Endothelial cell of umbilical vein (primary cell): Measurements from ENCODE around the gene USH2A. TPM values are rescaled to one million over a fixed set of nuclear protein-coding genes. Genes with fewer than 3 reads are reported as not detected.
"Not testable (repeated sequence)": the region's sequence is repeated elsewhere in the genome, so short reads cannot be mapped to it uniquely, and the experiment has no call there.

Experiments
- BruUV-seq: library from RNA; stranded (reverse); fragments of 400-500 nt; replicated peaks from 2 replicates; lab custom pipeline; 2021; lab: Mats Ljungman, UMichigan
- CTCF ChIA-PET: fragments of 300-600, 350-600 bp; sonication (Branson Sonifier 250); formaldehyde crosslinking; loops from one replicate; lab custom pipeline; 2021; ENCODE audit warnings: antibody characterized with exemption, inconsistent platforms; lab: Charles Lee
- POLR2A ChIA-PET: fragments of 300-600, 350-600 bp; sonication (Branson Sonifier 250); formaldehyde crosslinking; loops from one replicate; lab custom pipeline; 2021; ENCODE audit warnings: antibody characterized with exemption, inconsistent platforms; lab: Charles Lee
- DNase-seq: peaks from one replicate; pipeline ENCODE4 v3.0.0-alpha.2; 2011; ENCODE audit warnings: low read depth, low spot score
- FAIRE-seq: peaks from 2 replicates; lab custom pipeline; 2011; peaks lifted over from hg19 to GRCh38; lab: Jason Lieb, UNC
- H2AFZ ChIP-seq: 2 replicates; pipeline ENCODE4 v1.6.0; 2012; ENCODE audit warnings: low read depth, low read length, control low read depth, inconsistent platforms
- H3K27ac ChIP-seq: 2 replicates; pipeline ENCODE4 v1.5.1; 2011; ENCODE audit warnings: low read depth, mild to moderate bottlenecking, control low read depth, low read length, moderate library complexity; ENCODE audit not compliant: insufficient read depth
- H3K27me3 ChIP-seq, 2 experiments: 2 replicates each; pipeline versions ENCODE4 v1.6.0 to v1.6.1; 2011; ENCODE audit warnings: low read length in 2 of 2, mixed read lengths in 1 of 2; ENCODE audit not compliant: control insufficient read depth in 2 of 2, insufficient read depth in 2 of 2
- H3K36me3 ChIP-seq, 2 experiments: 2 replicates in 1 of 2; 3 replicates in 1 of 2; pipeline ENCODE4 v1.5.1; 2011; ENCODE audit warnings: low read length in 2 of 2, mild to moderate bottlenecking in 1 of 2, moderate library complexity in 1 of 2; ENCODE audit not compliant: control insufficient read depth in 2 of 2, insufficient read depth in 2 of 2; ENCODE audit errors: extremely low read depth in 1 of 2
- H3K4me1 ChIP-seq: 3 replicates; pipeline ENCODE4 v1.5.1; 2011; ENCODE audit warnings: mild to moderate bottlenecking, low read length; ENCODE audit not compliant: control insufficient read depth, insufficient read depth; ENCODE audit errors: extremely low read depth
- H3K4me2 ChIP-seq: 2 replicates; pipeline ENCODE4 v1.6.1; 2011; ENCODE audit warnings: low read length, control low read depth, mixed read lengths; ENCODE audit not compliant: insufficient read depth
- H3K4me3 ChIP-seq, 3 experiments: fragments of 200-600 bp in 1 of 3; sonication (generic), shearing (Covaris generic) in 1 of 3; replicated peaks in 1 of 3; 2 replicates each; pipeline ENCODE4 v1.5.1; 2011 to 2016; ENCODE audit warnings: control low read depth in 3 of 3, low read length in 3 of 3, mild to moderate bottlenecking in 2 of 3, inconsistent platforms in 1 of 3, low read depth in 1 of 3, moderate library complexity in 1 of 3; ENCODE audit not compliant: insufficient read depth in 1 of 3
- H3K79me2 ChIP-seq: 2 replicates; pipeline ENCODE4 v1.6.0; 2012; ENCODE audit warnings: low read length, inconsistent platforms; ENCODE audit not compliant: control insufficient read depth, insufficient read depth
- H3K9ac ChIP-seq: replicated peaks from 2 replicates; pipeline ENCODE3; 2011; ENCODE audit warnings: low read length, control low read depth; ENCODE audit not compliant: insufficient read depth; ENCODE audit errors: extremely low read depth
- H3K9me1 ChIP-seq: replicated peaks from 3 replicates; pipeline ENCODE4 v1.6.0; 2011; ENCODE audit warnings: mild to moderate bottlenecking, low read length; ENCODE audit not compliant: control insufficient read depth, insufficient read depth; ENCODE audit errors: extremely low read depth
- H3K9me3 ChIP-seq: replicated peaks from 2 replicates; pipeline ENCODE4 v1.5.1; 2012; ENCODE audit warnings: low read length, inconsistent platforms; ENCODE audit not compliant: control insufficient read depth, insufficient read depth
- H4K20me1 ChIP-seq: replicated peaks from 2 replicates; pipeline ENCODE3; 2011; ENCODE audit warnings: mild to moderate bottlenecking, low read length; ENCODE audit not compliant: control insufficient read depth, insufficient read depth; ENCODE audit errors: extremely low read depth
- CTCF ChIP-seq, 2 donors: IDR thresholded peaks; 1 replicate in 1 of 2; 2 replicates in 1 of 2; pipeline ENCODE4 v1.5.1; 2011; ENCODE audit warnings: low read length in 2 of 2, mild to moderate bottlenecking in 2 of 2, moderate library complexity in 2 of 2, control low read depth in 1 of 2, inconsistent platforms in 1 of 2, low read depth in 1 of 2; ENCODE audit not compliant: insufficient read depth in 1 of 2; ENCODE audit errors: extremely low read depth in 1 of 2
- EZH2 ChIP-seq: IDR thresholded peaks from 2 replicates; pipeline ENCODE4 v1.6.1; 2012; ENCODE audit warnings: borderline replicate concordance, low read depth, mild to moderate bottlenecking, moderate library complexity, low read length, inconsistent platforms; ENCODE audit not compliant: severe bottlenecking
- FOS ChIP-seq: IDR thresholded peaks from 2 replicates; pipeline ENCODE4 v1.6.1; 2011; ENCODE audit warnings: mild to moderate bottlenecking, low read length, moderate library complexity, borderline replicate concordance; ENCODE audit not compliant: insufficient read depth
- GATA2 ChIP-seq: IDR thresholded peaks from 2 replicates; pipeline ENCODE4 v1.7.0; 2011; ENCODE audit warnings: low read depth, mild to moderate bottlenecking, moderate library complexity, mixed read lengths, low read length; ENCODE audit not compliant: insufficient read length, insufficient read depth
- JUN ChIP-seq: IDR thresholded peaks from 2 replicates; pipeline ENCODE4 v1.6.1; 2011; ENCODE audit warnings: borderline replicate concordance, low read depth; ENCODE audit not compliant: insufficient read length, insufficient read depth
- MYC ChIP-seq: IDR thresholded peaks from one replicate; pipeline ENCODE4 v1.6.1; 2011; ENCODE audit warnings: mild to moderate bottlenecking, low read depth, low read length
- POLR2A ChIP-seq: IDR thresholded peaks from 2 replicates; pipeline ENCODE4 v1.6.1; 2012; ENCODE audit warnings: low read depth, mild to moderate bottlenecking, control low read depth, low read length
- POLR2AphosphoS5 ChIP-seq: IDR thresholded peaks from 2 replicates; pipeline ENCODE4 v1.6.1; 2012; ENCODE audit warnings: low read depth, mild to moderate bottlenecking, control low read depth, low read length, moderate library complexity; ENCODE audit not compliant: insufficient read depth
- dilution Hi-C: fragments of 300-500 bp; cut with MboI; formaldehyde crosslinking; loops from one replicate; pipeline ENCODE4 v1.15.0; 2019; ENCODE audit warnings: low sequenced_read_pairs; ENCODE audit not compliant: extremely low pct_ligation_motif_present
- intact Hi-C: fragments of 100-400 bp; cut with micrococcal nuclease; formaldehyde crosslinking; loops from one replicate; pipeline ENCODE4 v1.10.0; 2022
- polyA plus RNA-seq, 4 experiments: library from polyadenylated mRNA; depleted of rRNA in 3 of 4; stranded (reverse) in 3 of 4; unstranded in 1 of 4; fragments of >200 nt; gene quantifications; 2 replicates each; pipeline versions ENCODE4 v1.2.1 to v1.2.3, GENCODE V29; 2011 to 2012; ENCODE audit warnings: missing spikeins in 1 of 4
- total RNA-seq: library from RNA; stranded (reverse); gene quantifications from 2 replicates; pipeline ENCODE4 v1.2.3, GENCODE V29; 2021
- TF ChIP-seq, protein P1 (sequence below): IDR thresholded peaks from 2 replicates; pipeline ENCODE4 v1.6.1; 2011; ENCODE audit not compliant: insufficient read depth, insufficient read length

Gene USH2A
- total and polyA plus RNA-seq, 2 donors (not counting 3 experiments of a cell fraction or from before 2014, with no cell fraction given), result not detected

- no peak overlapping the region for H2AFZ ChIP-seq
- H3K4me1 ChIP-seq, result no peaks in the 10 kb centered on the region
- dilution Hi-C loops (no loop called here), intact Hi-C loops (no loop called here)
- no peak overlapping the region for H3K4me2 ChIP-seq
- H3K27me3 ChIP-seq, result no peaks in the 10 kb centered on the region
- H3K36me3 ChIP-seq, result no peaks in the 10 kb centered on the region
- ChIA-PET CTCF (no interaction called here), POLR2A (no interaction called here)
- no peak overlapping the region for H3K9ac ChIP-seq
- DNase-seq (no peak), FAIRE-seq (no peak)
- BruUV-seq, result no TSS peak
- H3K27ac ChIP-seq, result no peak overlapping the region
- no peak overlapping the region for H3K4me3 ChIP-seq
- H3K9me1 ChIP-seq, result no peaks in the 10 kb centered on the region
- no peak for TF ChIP-seq JUN
- no peak for TF ChIP-seq POLR2A
- no peak for TF ChIP-seq CTCF (IDR thresholded peaks at IDR 0.05; ENCODE audit: extremely low read depth in 1 of 2, insufficient read depth in 1 of 2, low read depth in 1 of 2, low read length in 2 of 2)
- TF ChIP-seq FOS, result no peak
- TF ChIP-seq MYC, result no peak
- TF ChIP-seq EZH2, result no peak
- no peak for TF ChIP-seq GATA2
- TF ChIP-seq POLR2AphosphoS5, result no peak
- TF ChIP-seq, protein P1, sequence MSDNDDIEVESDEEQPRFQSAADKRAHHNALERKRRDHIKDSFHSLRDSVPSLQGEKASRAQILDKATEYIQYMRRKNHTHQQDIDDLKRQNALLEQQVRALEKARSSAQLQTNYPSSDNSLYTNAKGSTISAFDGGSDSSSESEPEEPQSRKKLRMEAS, result no peak
- H3K9me3 ChIP-seq, result peaks cover 4% of the 10 kb centered on the region
- no peaks in the 10 kb centered on the region for H4K20me1 ChIP-seq
- no peaks in the 10 kb centered on the region for H3K79me2 ChIP-seq
These were observed 76.7 kb downstream of the USH2A start for GRCh38 chr1:216346526-216346925.

GRCh38 chr1:216340542-216340941 lies 82.7 kb downstream of the USH2A start:
- POLR2A ChIA-PET, H2AFZ ChIP-seq, H3K36me3 ChIP-seq, DNase-seq, H3K9me3 ChIP-seq, H3K79me2 ChIP-seq, BruUV-seq, H3K4me1 ChIP-seq, H3K9ac ChIP-seq, CTCF ChIA-PET, H3K4me2 ChIP-seq, FAIRE-seq, H3K4me3 ChIP-seq, H3K27ac ChIP-seq, H3K27me3 ChIP-seq, H4K20me1 ChIP-seq, intact Hi-C loops, dilution Hi-C loops, H3K9me1 ChIP-seq: not testable (repeated sequence)
